DOHH2 (cell line): ENCODE results near the gene DBET.
"Not testable (repeated sequence)": the region's sequence is repeated elsewhere in the genome, so short reads cannot be mapped to it uniquely, and the experiment has no call there.

ENCODE experiments used
- EZH2phosphoT487 ChIP-seq: fragments of 200-600 bp; sonication (generic); IDR thresholded peaks from 2 replicates; pipeline ENCODE4 v1.6.1; 2017; ENCODE audit warnings: borderline replicate concordance, mild to moderate bottlenecking, antibody characterized with exemption, low read length, moderate library complexity, mixed read lengths
- TF ChIP-seq, protein P1 (sequence below): fragments of 200-600 bp; sonication (generic); IDR thresholded peaks from one replicate; pipeline ENCODE4 v1.5.1; 2014; ENCODE audit warnings: antibody characterized with exemption, mild to moderate bottlenecking, low read depth, low read length; ENCODE audit not compliant: poor library complexity, severe bottlenecking

DNA sequence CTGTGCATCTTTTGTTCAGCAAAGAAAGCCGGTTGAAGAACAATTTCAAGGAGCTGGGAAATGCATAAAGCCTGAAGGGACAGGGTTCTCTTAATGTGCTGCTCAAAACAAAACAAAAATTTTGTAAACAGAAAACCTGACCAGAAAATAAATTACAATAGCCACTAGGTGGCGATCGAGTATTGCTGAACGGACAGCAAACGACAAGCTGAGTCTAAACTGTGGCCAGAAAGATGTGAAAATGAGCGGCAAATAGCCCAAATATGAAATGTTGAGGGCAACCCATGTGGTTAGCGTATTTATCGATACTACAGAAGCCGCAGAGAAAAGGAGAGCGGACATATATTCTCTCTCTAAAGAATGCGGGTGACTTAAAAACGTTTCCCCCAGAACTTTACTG lies 16.7 kb upstream of the DBET start:
- not testable (repeated sequence) for TF ChIP-seq EZH2phosphoT487
- TF ChIP-seq, protein P1, sequence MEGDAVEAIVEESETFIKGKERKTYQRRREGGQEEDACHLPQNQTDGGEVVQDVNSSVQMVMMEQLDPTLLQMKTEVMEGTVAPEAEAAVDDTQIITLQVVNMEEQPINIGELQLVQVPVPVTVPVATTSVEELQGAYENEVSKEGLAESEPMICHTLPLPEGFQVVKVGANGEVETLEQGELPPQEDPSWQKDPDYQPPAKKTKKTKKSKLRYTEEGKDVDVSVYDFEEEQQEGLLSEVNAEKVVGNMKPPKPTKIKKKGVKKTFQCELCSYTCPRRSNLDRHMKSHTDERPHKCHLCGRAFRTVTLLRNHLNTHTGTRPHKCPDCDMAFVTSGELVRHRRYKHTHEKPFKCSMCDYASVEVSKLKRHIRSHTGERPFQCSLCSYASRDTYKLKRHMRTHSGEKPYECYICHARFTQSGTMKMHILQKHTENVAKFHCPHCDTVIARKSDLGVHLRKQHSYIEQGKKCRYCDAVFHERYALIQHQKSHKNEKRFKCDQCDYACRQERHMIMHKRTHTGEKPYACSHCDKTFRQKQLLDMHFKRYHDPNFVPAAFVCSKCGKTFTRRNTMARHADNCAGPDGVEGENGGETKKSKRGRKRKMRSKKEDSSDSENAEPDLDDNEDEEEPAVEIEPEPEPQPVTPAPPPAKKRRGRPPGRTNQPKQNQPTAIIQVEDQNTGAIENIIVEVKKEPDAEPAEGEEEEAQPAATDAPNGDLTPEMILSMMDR, result not testable (repeated sequence)
